Erythroblast (primary cell): ENCODE measurements around the gene DTHD1.

ENCODE experiments used
- GATA1 ChIP-seq: IDR thresholded peaks from 2 replicates; pipeline ENCODE4 v1.6.1; 2011; ENCODE audit warnings: low read depth, mild to moderate bottlenecking, control low read depth, low read length, moderate library complexity
- POLR2A ChIP-seq: IDR thresholded peaks from 2 replicates; pipeline ENCODE4 v1.6.1; 2011; ENCODE audit warnings: mild to moderate bottlenecking, low read length

DNA sequence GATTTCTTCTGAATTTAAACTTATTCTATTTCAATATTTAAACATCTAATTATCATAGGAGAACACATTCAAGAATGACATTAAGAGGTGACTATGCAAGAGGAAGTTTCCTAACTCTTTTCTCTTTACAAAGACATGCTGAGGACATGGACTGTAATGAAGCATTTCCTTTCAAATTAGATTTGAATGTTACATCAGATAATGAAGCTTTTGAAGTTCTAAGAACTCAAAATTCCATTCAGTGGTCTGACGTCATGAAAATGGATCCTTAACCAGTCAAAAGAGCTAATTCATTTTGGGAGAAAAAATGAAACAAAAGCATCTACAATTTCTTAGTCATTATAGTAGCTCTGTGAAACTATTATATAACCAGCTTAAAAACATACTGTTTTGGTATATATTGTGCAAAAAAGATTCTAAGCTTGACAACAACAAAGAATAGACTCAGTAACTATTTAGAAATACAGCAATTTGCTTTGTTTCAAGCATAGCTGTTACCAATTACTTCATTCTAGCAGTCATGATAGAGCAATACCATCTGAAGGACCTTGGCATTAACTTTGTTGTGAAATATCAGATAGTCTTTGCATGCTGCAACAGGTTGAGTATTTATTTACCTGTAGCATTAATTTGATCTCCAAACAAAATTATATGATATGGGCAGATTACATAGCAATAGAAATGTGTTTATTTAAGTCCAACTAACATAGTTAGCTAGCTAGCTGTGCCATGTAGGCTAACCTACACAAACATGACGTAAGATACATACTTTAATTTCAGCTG is 13.7 kb upstream of the DTHD1 start:
- no peak for TF ChIP-seq POLR2A
- TF ChIP-seq GATA1, result no peak
